T-cell (primary cell): ENCODE measurements around the gene ASS1. TPM values are rescaled to one million over a fixed set of nuclear protein-coding genes. Genes with fewer than 3 reads are reported as not detected.

Experiments used
- ATAC-seq, 4 experiments: fragments of 200-7000 bp in 3 of 4; fragments of 150-1000 bp in 1 of 4; cut with Tn5 transposase; replicated peaks in 1 of 4; 1 replicate in 3 of 4; 2 replicates in 1 of 4; pipeline ENCODE4 v1.10.0; 2021; ENCODE audit warnings: moderate library complexity in 3 of 4, mild to moderate bottlenecking in 2 of 4, moderate number of reproducible peaks in 1 of 4
- CTCF ChIA-PET, 2 donors: fragments of 300-600 bp; sonication (Branson Sonifier 250); formaldehyde crosslinking; loops; one replicate each; lab custom pipeline; 2022; ENCODE audit warnings: antibody characterized with exemption in 2 of 2; lab: Charles Lee
- POLR2A ChIA-PET, 2 donors: fragments of 300-600 bp; sonication (Branson Sonifier 250); formaldehyde crosslinking; loops; one replicate each; lab custom pipeline; 2022; ENCODE audit warnings: antibody characterized with exemption in 2 of 2; lab: Charles Lee
- DNase-seq, 35 experiments: peaks; one replicate each; pipeline versions ENCODE4 v3.0.0 to v3.0.0-alpha.2; 2013 to 2023
- H3K27ac ChIP-seq: one replicate; pipeline ENCODE4 v1.5.1; 2013; ENCODE audit warnings: low read length
- H3K27me3 ChIP-seq, 2 experiments: replicated peaks in 1 of 2; 1 replicate in 1 of 2; 2 replicates in 1 of 2; pipeline versions ENCODE4 v1.6.1 to v1.7.0; 2013; ENCODE audit warnings: low read length in 1 of 2, mixed read lengths in 1 of 2; ENCODE audit not compliant: control insufficient read depth in 2 of 2, insufficient read depth in 2 of 2; ENCODE audit errors: extremely low read depth in 1 of 2
- H3K36me3 ChIP-seq, 2 donors: 1 replicate in 1 of 2; 2 replicates in 1 of 2; pipeline versions ENCODE4 v1.6.1 to v1.7.0; 2013; ENCODE audit warnings: low read length in 1 of 2; ENCODE audit not compliant: control insufficient read depth in 2 of 2, insufficient read depth in 1 of 2; ENCODE audit errors: extremely low read depth in 1 of 2
- H3K4me1 ChIP-seq, 2 experiments: 1 replicate in 1 of 2; 2 replicates in 1 of 2; pipeline versions ENCODE4 v1.6.1 to v1.7.0; 2013; ENCODE audit warnings: low read length in 2 of 2, mixed read lengths in 1 of 2; ENCODE audit not compliant: insufficient read depth in 2 of 2, control insufficient read depth in 1 of 2; ENCODE audit errors: extremely low read depth in 1 of 2
- H3K4me3 ChIP-seq, 2 donors: 1 replicate in 1 of 2; 2 replicates in 1 of 2; pipeline versions ENCODE4 v1.5.1 to v1.7.0; 2013; ENCODE audit warnings: mild to moderate bottlenecking in 2 of 2, low read length in 1 of 2, moderate library complexity in 1 of 2; ENCODE audit not compliant: control insufficient read depth in 1 of 2; ENCODE audit errors: extremely low read depth in 1 of 2
- H3K9me3 ChIP-seq: 2 replicates; pipeline ENCODE4 v1.7.0; 2013
- H3K27ac Mint-ChIP-seq, 2 donors: one replicate each; pipeline ENCODE4 v1.8.0; 2020 to 2021; ENCODE audit warnings: mild to moderate bottlenecking in 2 of 2, mixed read lengths in 2 of 2
- H3K27me3 Mint-ChIP-seq, 2 donors: one replicate each; pipeline ENCODE4 v1.8.0; 2021 to 2022; ENCODE audit warnings: mixed read lengths in 2 of 2
- H3K36me3 Mint-ChIP-seq: one replicate; pipeline ENCODE4 v1.8.0; 2021; ENCODE audit warnings: mixed read lengths
- H3K4me1 Mint-ChIP-seq, 3 donors: one replicate each; pipeline ENCODE4 v1.8.0; 2020 to 2022; ENCODE audit warnings: mixed read lengths in 3 of 3, mild to moderate bottlenecking in 1 of 3
- H3K4me3 Mint-ChIP-seq, 3 donors: one replicate each; pipeline ENCODE4 v1.8.0; 2020 to 2022; ENCODE audit warnings: mild to moderate bottlenecking in 3 of 3, mixed read lengths in 3 of 3, moderate library complexity in 3 of 3
- H3K9me3 Mint-ChIP-seq, 3 donors: one replicate each; pipeline ENCODE4 v1.8.0; 2020 to 2022; ENCODE audit warnings: mixed read lengths in 3 of 3
- WGBS: methylation state at CpG from one replicate; pipeline ENCODE4 v1.1.5; 2013; ENCODE audit warnings: missing lambda C conversion rate; ENCODE audit not compliant: insufficient coverage; 5-methylcytosine and 5-hydroxymethylcytosine counted together
- total RNA-seq, 35 experiments: library from RNA in 6 of 35; stranded (reverse) in 6 of 35; fragments of 120-200 nt in 1 of 35; gene quantifications; one replicate each; pipeline versions ENCODE4 v1.2.1 to v1.2.4 and lab custom pipeline; 2013 to 2026

Gene ASS1
- total RNA-seq, 5 donors from 2014 or later (not counting 1 experiment from before 2014, with no cell fraction given): 0.92 to 2.1 (median 1.2) TPM; not detected in 2

DNA sequence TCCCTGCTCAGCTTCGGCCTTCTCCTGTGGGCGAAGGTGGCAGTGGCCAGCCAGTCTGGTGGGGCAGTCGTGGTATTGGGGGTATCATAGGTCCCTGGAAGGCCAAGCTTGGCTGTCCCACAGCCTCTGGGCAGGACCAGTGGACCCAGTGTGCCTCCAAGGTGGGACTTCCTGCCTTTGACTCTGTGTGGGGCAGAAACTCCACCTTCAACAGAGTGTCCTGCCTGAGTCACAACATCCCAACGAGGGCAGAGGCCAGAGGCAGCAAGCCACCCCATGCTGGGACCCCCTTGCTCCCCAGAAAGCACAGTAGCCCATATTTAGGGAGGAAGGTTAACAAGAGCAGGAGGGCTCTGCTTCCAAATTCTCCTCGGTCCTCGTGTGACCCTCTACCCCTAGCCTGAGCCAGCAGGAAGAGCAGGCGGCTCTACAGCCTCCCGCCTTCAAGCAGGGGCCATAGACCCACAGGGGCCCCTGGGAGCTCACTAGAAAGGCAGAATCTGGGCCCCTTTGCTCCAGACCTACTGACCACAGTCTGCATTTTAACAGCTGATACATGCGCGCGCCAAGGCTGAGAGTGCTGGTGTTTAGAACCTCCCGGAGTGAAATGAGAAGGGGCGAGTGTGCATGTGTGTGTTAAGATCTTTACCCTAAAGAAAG is 83.0 kb downstream of the ASS1 start:
- Histone ChIP-seq H3K4me1 (no peaks in the 10 kb centered on the region), H3K4me3 (no peak overlapping the region), H3K36me3 (no peaks in the 10 kb centered on the region), H3K27ac (no peak overlapping the region), H3K9me3 (no peaks in the 10 kb centered on the region), H3K27me3 (peaks cover 0 to 50% of the 10 kb centered on the region in 2 experiments)
- H3K4me3 Mint-ChIP-seq: no peak overlapping the region
- 85% methylated on average over 5 of the region's 13 CpGs for WGBS
- peaks cover 12 to 29% of the 10 kb centered on the region in 2 donors for H3K27me3 Mint-ChIP-seq
- ChIA-PET CTCF (no interaction called here), POLR2A (no interaction called here)
- H3K27ac Mint-ChIP-seq: no peak overlapping the region
- no peaks in the 10 kb centered on the region for H3K36me3 Mint-ChIP-seq
- ATAC-seq: no peak
- no peaks in the 10 kb centered on the region for H3K9me3 Mint-ChIP-seq
- DNase-seq: no peak
- H3K4me1 Mint-ChIP-seq: no peaks in the 10 kb centered on the region

DNA sequence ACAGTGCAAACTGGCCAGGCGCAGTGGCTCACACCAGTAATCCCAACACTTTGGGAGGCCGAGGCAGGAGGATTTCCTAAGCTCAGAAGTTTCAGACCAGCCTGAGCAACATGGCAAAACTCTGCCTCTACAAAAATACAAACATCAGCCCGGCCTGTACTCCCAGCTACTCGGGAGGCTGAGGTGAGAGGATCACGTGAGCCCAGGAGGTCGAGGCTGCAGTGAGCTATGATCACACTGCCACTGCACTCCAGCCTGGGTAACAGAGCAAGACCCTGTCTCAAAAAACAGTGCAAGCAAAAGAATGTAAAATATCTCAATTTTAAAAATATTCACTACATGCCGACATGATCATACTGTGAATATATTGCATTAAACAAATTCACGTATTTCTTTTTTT is 83.9 kb downstream of the ASS1 start:
- H3K4me3 Mint-ChIP-seq: no peak overlapping the region
- H3K4me3 ChIP-seq: no peak overlapping the region
- H3K9me3 Mint-ChIP-seq: no peaks in the 10 kb centered on the region
- no peak for DNase-seq
- no peaks in the 10 kb centered on the region for H3K9me3 ChIP-seq
- ATAC-seq: no peak
- CTCF ChIA-PET: no interaction called here
- no peaks in the 10 kb centered on the region for H3K36me3 Mint-ChIP-seq
- H3K27me3 Mint-ChIP-seq: peaks cover 12 to 31% of the 10 kb centered on the region in 2 donors
- no peak overlapping the region for H3K27ac Mint-ChIP-seq
- no peaks in the 10 kb centered on the region for H3K4me1 Mint-ChIP-seq
- POLR2A ChIA-PET: no interaction called here
- WGBS: 56% methylated on average over 3 of the region's 8 CpGs
- no peak overlapping the region for H3K27ac ChIP-seq
- H3K27me3 ChIP-seq: peaks cover 0 to 51% of the 10 kb centered on the region in 2 experiments
- H3K36me3 ChIP-seq: no peaks in the 10 kb centered on the region
- H3K4me1 ChIP-seq: no peaks in the 10 kb centered on the region

DNA sequence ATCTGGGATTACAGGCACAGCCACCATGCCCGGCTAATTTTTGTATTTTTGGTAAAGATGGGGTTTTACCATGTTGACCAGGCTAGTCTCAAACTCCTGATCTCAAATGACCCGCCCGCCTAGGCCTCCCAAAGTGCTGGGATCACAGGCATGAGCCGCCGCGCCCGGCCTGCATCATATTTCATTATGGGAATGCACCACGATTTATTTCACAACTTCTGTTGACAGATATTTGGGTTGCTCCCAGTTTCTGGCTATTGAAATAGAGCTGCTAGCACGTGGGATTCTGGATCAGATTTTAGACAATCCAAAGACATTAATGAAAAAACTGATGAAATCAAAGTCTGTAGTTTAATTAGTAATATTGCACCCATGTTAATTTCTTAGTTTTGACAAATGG is 86.2 kb downstream of the ASS1 start:
- ATAC-seq (no peak), DNase-seq (no peak)
- H3K27ac ChIP-seq: no peak overlapping the region
- Mint-ChIP-seq H3K4me3 (no peak overlapping the region), H3K36me3 (no peaks in the 10 kb centered on the region), H3K9me3 (no peaks in the 10 kb centered on the region), H3K4me1 (peaks cover 0 to 5% (median 5%) of the 10 kb centered on the region in 3 donors), H3K27me3 (peaks cover 24 to 43% of the 10 kb centered on the region in 2 donors), H3K27ac (no peak overlapping the region)
- H3K9me3 ChIP-seq: no peaks in the 10 kb centered on the region
- no peaks in the 10 kb centered on the region for H3K4me1 ChIP-seq
- H3K4me3 ChIP-seq: no peak overlapping the region
- CTCF ChIA-PET: no interaction called here
- POLR2A ChIA-PET: no interaction called here
- H3K36me3 ChIP-seq: no peaks in the 10 kb centered on the region
- H3K27me3 ChIP-seq: peaks cover 0 to 52% of the 10 kb centered on the region in 2 experiments
- 92% methylated on average over 6 of the region's 9 CpGs for WGBS

DNA sequence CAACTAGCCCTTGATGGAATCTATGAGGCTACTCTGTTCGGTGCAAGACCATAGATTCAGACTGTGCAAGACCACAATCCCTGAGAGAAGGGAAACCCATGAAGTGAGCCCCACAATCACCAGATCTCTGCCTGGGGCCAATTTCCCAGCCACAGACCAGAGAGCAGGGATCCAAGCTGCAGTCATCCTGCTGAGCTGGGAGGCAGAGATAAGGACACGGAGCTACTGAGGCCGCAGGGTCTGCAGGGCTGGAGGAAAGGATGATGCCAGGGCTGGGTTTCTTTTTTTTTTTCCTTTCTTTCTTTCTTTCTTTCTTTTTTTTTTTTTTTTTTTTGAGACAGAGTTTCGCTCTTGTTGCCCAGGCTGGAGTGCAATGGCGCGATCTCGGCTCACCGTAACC is 86.9 kb downstream of the ASS1 start:
- Mint-ChIP-seq H3K9me3 (no peaks in the 10 kb centered on the region), H3K36me3 (no peaks in the 10 kb centered on the region), H3K4me1 (peaks cover 0 to 7% (median 6%) of the 10 kb centered on the region in 3 donors), H3K4me3 (no peak overlapping the region), H3K27me3 (peaks cover 28 to 44% of the 10 kb centered on the region in 2 donors), H3K27ac (no peak overlapping the region)
- ChIA-PET POLR2A (no interaction called here), CTCF (no interaction called here)
- no peaks in the 10 kb centered on the region for H3K36me3 ChIP-seq
- H3K4me3 ChIP-seq: no peak overlapping the region
- H3K27me3 ChIP-seq: peaks cover 0 to 52% of the 10 kb centered on the region in 2 experiments
- no peak for DNase-seq
- no peaks in the 10 kb centered on the region for H3K9me3 ChIP-seq
- no peak for ATAC-seq
- H3K4me1 ChIP-seq: no peaks in the 10 kb centered on the region
- no CpG with 5 or more reads among the region's 8 CpGs for WGBS
- no peak overlapping the region for H3K27ac ChIP-seq

DNA sequence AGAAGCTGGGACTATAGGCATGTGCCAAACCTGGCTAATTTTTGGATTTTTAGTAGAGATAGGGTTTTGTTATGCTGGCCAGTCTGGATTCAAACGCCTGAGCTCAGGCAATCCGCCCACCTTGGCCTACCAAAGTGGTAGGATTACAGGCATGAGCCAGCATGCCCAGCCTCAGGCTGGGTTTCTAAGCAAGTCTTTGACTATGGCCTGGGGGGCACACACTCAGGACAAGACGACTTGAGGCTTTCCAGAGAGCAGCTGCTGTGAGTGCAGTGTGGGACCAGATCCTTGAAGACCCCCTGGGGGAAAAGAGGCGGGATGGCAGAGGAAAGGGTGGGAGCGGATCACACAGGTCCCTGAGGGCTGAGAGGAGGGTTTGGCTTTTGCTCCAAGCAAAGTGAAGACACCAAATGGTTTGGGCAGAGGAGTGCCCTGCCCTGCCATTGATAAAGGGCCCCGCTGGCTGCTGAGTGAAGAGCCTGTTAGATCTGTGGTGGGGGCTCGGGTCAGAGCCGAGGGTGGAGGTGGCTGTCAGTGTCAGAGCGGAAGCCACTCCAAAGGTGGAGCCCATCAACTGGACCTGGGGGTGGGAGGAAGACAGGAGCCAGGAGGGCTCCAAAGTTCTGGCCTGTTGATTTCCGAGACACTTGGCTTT is 87.8 kb downstream of the ASS1 start:
- Mint-ChIP-seq H3K27ac (peak overlapping the region in 1 of 2 donors; percentile 21), H3K4me3 (no peak overlapping the region), H3K36me3 (no peaks in the 10 kb centered on the region), H3K27me3 (peaks cover 31 to 47% of the 10 kb centered on the region in 2 donors), H3K4me1 (peaks cover 2 to 13% (median 10%) of the 10 kb centered on the region in 3 donors), H3K9me3 (no peaks in the 10 kb centered on the region)
- ChIA-PET CTCF (no interaction called here), POLR2A (no interaction called here)
- Histone ChIP-seq H3K4me3 (no peak overlapping the region), H3K27ac (no peak overlapping the region), H3K4me1 (no peaks in the 10 kb centered on the region), H3K27me3 (peaks cover 0 to 52% of the 10 kb centered on the region in 2 experiments), H3K9me3 (no peaks in the 10 kb centered on the region), H3K36me3 (no peaks in the 10 kb centered on the region)
- WGBS: 79% methylated on average over 9 of the region's 10 CpGs
- DNase-seq (no peak), ATAC-seq (no peak)

DNA sequence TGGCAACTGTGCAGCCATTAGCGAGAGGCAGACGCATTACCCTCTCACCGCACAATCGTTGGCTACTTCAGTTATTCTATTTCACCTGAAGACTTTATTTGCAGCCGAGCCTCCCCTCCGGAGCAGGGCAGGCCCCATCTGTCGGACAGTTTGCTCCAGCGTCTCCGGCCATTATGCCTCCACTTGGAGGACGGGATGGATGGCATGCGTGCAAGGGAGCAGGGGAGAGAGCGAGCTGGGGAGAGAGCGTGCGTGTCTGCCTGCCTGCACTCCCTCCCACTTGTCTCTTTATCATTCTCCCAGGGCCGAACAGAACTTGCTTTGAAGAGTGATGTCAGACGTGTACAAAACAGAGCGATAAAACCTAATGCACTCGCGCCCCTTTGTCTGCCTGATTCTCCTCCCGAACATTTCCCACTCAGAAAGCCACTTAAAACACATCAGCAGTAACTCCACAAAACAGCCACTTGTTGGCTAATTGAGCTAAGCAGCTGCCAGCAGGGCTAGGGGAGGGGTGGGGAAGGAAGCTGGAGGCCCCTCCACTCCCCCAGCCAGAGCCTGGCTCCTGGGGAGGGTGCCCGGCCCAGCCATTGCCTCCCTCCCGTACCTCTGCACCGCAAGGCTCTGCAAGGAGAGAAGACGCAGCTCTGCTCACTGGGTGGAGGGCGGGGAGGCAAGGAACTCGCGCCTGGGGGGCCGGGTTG is 91.2 kb downstream of the ASS1 start:
- peaks cover 13 to 17% (median 14%) of the 10 kb centered on the region in 3 donors for H3K4me1 Mint-ChIP-seq
- 33% methylated on average over 13 of the region's 28 CpGs for WGBS
- POLR2A ChIA-PET: no interaction called here

More for the DNA sequence above, 91.2 kb downstream of the ASS1 start:
- no peaks in the 10 kb centered on the region for H3K4me1 ChIP-seq
- Mint-ChIP-seq H3K9me3 (no peaks in the 10 kb centered on the region), H3K27me3 (peaks cover 51 to 76% of the 10 kb centered on the region in 2 donors), H3K27ac (no peak overlapping the region), H3K36me3 (peaks cover 4% of the 10 kb centered on the region), H3K4me3 (no peak overlapping the region)
- DNase-seq: no peak
- H3K36me3 ChIP-seq: no peaks in the 10 kb centered on the region
- peaks cover 0 to 74% of the 10 kb centered on the region in 2 experiments for H3K27me3 ChIP-seq
- no peaks in the 10 kb centered on the region for H3K9me3 ChIP-seq
- no peak for ATAC-seq
- H3K27ac ChIP-seq: no peak overlapping the region
- H3K4me3 ChIP-seq: no peak overlapping the region
- CTCF ChIA-PET: no interaction called here
